DND-41 (cell line): ENCODE measurements around the gene CHAC1.

Experiments used
- ATAC-seq: fragments of 200-7000 bp; cut with Tn5 transposase; 3 replicates; pipeline ENCODE4 v1.9.1; 2021; ENCODE audit warnings: low read depth; ENCODE audit not compliant: insufficient read depth
- DNase-seq: peaks from one replicate; pipeline ENCODE4 v3.0.0-alpha.2; 2020
- H2AFZ ChIP-seq: 2 replicates; pipeline ENCODE4 v1.6.0; 2012; ENCODE audit warnings: low read depth, low read length
- H3K27ac ChIP-seq: 2 replicates; pipeline ENCODE4 v1.5.1; 2012; ENCODE audit warnings: low read length, inconsistent platforms
- H3K27me3 ChIP-seq: fragments of 200-600 bp; sonication (generic); 2 replicates; pipeline ENCODE4 v1.6.0; 2012; ENCODE audit warnings: low read length, mild to moderate bottlenecking, inconsistent platforms; ENCODE audit not compliant: insufficient read depth, poor library complexity
- H3K36me3 ChIP-seq: 2 replicates; pipeline ENCODE4 v1.5.1; 2012; ENCODE audit warnings: low read length, inconsistent platforms; ENCODE audit not compliant: insufficient read depth
- H3K4me1 ChIP-seq: 2 replicates; pipeline ENCODE4 v1.5.1; 2012; ENCODE audit warnings: mild to moderate bottlenecking, low read length; ENCODE audit not compliant: insufficient read depth
- H3K4me2 ChIP-seq: 2 replicates; pipeline ENCODE4 v1.6.0; 2012; ENCODE audit warnings: mild to moderate bottlenecking, moderate library complexity, low read length, inconsistent platforms; ENCODE audit not compliant: insufficient read depth
- H3K4me3 ChIP-seq, 2 experiments: fragments of 200-600 bp in 1 of 2; shearing (Covaris generic) in 1 of 2; 2 replicates each; pipeline ENCODE4 v1.5.1; 2012 to 2016; ENCODE audit warnings: inconsistent platforms in 2 of 2, low read length in 2 of 2, mild to moderate bottlenecking in 2 of 2, low read depth in 1 of 2, moderate library complexity in 1 of 2
- H3K79me2 ChIP-seq: 2 replicates; pipeline ENCODE4 v1.6.0; 2012; ENCODE audit warnings: low read length, inconsistent platforms; ENCODE audit not compliant: insufficient read depth
- H3K9ac ChIP-seq: 2 replicates; pipeline ENCODE4 v1.6.0; 2012; ENCODE audit warnings: low read depth, mild to moderate bottlenecking, inconsistent platforms, low read length, moderate library complexity
- H3K9me3 ChIP-seq: 2 replicates; pipeline ENCODE4 v1.5.1; 2012; ENCODE audit warnings: low read length, moderate library complexity, mild to moderate bottlenecking, inconsistent platforms; ENCODE audit not compliant: insufficient read depth, severe bottlenecking
- H4K20me1 ChIP-seq: 2 replicates; pipeline ENCODE4 v1.6.0; 2012; ENCODE audit warnings: low read length; ENCODE audit not compliant: insufficient read depth
- EZH2 ChIP-seq: IDR thresholded peaks from 3 replicates; pipeline ENCODE4 v1.6.1; 2012; ENCODE audit warnings: borderline replicate concordance, low read depth, mild to moderate bottlenecking, moderate library complexity, low read length, inconsistent platforms; ENCODE audit not compliant: severe bottlenecking
- TF ChIP-seq, protein P1 (sequence below): IDR thresholded peaks from 2 replicates; pipeline ENCODE4 v1.5.1; 2012; ENCODE audit warnings: borderline replicate concordance, low read length, moderate library complexity, mild to moderate bottlenecking; ENCODE audit not compliant: poor library complexity, severe bottlenecking; ENCODE audit errors: extremely low read depth

The CHAC1 gene

DNA sequence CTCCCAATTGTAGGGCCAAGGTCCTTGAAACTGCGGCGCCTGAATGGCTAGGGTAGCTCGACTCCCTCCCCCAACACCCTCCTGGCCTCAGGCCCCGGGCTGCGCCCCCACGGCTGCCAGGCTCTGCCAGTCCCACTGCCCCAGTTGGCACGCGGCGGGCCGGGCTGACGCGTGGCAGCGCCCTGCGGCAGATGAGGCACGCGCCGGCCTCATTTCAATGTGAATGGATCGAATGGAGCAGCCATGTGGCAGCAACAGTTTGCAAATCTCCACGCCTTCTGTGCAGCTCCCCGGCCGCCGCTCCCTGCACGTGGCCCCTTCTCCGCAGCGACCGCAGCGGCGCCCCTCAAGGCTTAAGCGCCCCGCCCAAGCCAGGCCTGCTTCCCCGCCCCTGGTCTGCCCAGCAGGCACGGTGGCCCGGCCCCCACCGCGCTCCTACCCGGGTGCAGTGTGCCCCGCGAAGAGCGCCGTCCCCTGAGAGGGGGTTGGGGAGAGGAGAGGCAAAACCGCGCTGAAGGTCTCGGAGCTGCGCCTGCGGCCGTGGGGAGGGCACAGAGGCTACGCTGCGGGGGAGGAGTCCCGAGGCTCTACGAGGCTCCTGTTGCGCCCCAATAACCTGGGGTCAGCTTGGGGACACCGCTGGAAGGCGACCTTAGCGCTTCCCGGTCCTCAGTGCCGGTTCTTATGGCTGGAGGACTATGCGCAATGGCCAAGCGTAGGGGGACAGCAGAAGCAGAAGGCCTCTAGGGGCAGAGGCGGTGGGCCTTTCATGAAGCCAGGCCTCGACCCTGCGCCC lies 27.2 kb upstream of the CHAC1 start:
- H3K9me3 ChIP-seq, result no peaks in the 10 kb centered on the region
- H4K20me1 ChIP-seq, result peaks cover 42% of the 10 kb centered on the region
- peak; percentile 88 for TF ChIP-seq EZH2
- TF ChIP-seq, protein P1, sequence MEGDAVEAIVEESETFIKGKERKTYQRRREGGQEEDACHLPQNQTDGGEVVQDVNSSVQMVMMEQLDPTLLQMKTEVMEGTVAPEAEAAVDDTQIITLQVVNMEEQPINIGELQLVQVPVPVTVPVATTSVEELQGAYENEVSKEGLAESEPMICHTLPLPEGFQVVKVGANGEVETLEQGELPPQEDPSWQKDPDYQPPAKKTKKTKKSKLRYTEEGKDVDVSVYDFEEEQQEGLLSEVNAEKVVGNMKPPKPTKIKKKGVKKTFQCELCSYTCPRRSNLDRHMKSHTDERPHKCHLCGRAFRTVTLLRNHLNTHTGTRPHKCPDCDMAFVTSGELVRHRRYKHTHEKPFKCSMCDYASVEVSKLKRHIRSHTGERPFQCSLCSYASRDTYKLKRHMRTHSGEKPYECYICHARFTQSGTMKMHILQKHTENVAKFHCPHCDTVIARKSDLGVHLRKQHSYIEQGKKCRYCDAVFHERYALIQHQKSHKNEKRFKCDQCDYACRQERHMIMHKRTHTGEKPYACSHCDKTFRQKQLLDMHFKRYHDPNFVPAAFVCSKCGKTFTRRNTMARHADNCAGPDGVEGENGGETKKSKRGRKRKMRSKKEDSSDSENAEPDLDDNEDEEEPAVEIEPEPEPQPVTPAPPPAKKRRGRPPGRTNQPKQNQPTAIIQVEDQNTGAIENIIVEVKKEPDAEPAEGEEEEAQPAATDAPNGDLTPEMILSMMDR, result no peak
- ATAC-seq, result peak; percentile 49
- no peaks in the 10 kb centered on the region for H3K36me3 ChIP-seq
- H3K9ac ChIP-seq, result no peak overlapping the region
- H2AFZ ChIP-seq, result no peak overlapping the region
- H3K4me2 ChIP-seq, result peak overlapping the region; percentile 62
- H3K27me3 ChIP-seq, result peaks cover 64% of the 10 kb centered on the region
- peaks cover 42% of the 10 kb centered on the region for H3K4me1 ChIP-seq
- no peaks in the 10 kb centered on the region for H3K79me2 ChIP-seq
- DNase-seq, result peak; percentile 63
- no peak overlapping the region for H3K27ac ChIP-seq
- H3K4me3 ChIP-seq, result peak overlapping the region in 1 of 2 experiments; percentile 32; a peak in 2 of 4 replicates

DNA sequence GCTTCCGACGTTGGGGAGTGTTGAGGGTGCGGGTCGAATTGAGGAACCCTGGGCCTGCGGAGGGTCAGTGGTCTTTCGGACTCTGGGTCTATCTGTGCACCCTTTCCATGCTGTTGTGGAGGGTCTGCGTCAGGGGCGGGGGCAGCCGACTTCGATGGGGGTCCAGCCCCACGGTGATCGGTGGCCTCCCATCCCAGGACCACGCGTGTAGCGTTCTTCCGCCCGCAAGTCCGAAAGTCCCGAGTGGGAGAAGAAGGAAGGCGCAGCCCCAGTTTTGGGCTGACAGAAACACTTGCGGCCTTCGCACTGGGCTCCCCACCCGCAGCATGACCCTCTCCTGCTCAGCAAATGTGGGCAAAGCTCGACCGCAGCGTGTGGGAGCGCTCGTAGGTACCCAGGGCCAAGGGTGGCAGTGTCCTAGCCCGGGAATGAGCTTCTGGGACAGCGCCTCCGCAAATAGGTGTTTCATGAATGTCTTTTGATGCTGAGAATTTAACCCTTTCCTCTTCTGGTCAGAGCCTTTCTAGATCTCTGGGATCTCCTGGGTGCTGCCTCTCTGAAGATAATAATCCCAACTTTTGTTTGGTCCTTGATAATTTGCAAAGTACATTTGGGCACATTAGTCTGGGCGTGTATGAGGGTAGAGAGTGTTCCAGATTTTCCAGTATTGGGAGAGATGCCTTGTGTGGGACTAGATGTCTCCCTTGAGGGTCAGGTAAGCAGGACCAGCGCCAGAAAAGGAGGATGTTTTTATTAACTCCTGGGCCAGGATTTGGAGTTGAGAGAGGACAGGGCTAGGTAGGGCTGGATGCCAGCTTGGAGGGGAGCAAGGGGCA lies 26.4 kb upstream of the CHAC1 start:
- peaks cover 42% of the 10 kb centered on the region for H3K4me1 ChIP-seq
- H4K20me1 ChIP-seq, result peaks cover 49% of the 10 kb centered on the region
- peak overlapping the region; percentile 62 for H3K4me2 ChIP-seq
- ATAC-seq (no peak), DNase-seq (no peak)
- H3K27me3 ChIP-seq, result peaks cover 71% of the 10 kb centered on the region
- no peak for TF ChIP-seq EZH2
- TF ChIP-seq, protein P1, result no peak
- peak overlapping the region in 1 of 2 experiments; percentile 41; a peak in 2 of 4 replicates for H3K4me3 ChIP-seq
- peak overlapping the region; percentile 6; the same call in 1 of the 2 replicates for H3K9ac ChIP-seq
- H3K27ac ChIP-seq, result no peak overlapping the region
- no peaks in the 10 kb centered on the region for H3K9me3 ChIP-seq
- H3K36me3 ChIP-seq, result no peaks in the 10 kb centered on the region
- H2AFZ ChIP-seq, result no peak overlapping the region
- H3K79me2 ChIP-seq, result no peaks in the 10 kb centered on the region

DNA sequence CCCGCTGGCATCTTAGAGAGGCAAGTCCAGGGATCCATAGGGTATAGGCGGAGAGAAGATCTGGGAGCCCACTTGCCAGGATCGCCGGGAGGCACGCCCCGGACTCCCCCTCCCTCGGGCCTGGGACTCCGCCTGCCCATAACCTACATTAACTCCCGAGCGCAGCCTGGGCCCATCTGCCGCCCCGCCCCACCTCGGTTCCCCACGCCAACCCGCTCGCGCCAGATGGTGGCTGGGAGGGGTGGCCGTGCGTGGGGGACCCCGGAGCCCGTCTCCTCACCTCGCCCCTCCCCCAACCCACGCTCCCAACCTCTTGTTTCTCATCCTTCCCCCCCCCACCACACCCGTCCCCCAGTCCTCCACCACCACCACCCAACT lies 25.8 kb upstream of the CHAC1 start:
- H3K9me3 ChIP-seq, result no peaks in the 10 kb centered on the region
- H3K9ac ChIP-seq, result peak overlapping the region; percentile 6; the same call in 1 of the 2 replicates
- ATAC-seq, result peak; percentile 28
- no peaks in the 10 kb centered on the region for H3K79me2 ChIP-seq
- no peak for DNase-seq
- TF ChIP-seq, protein P1, result no peak
- TF ChIP-seq EZH2, result no peak
- peaks cover 48% of the 10 kb centered on the region for H3K4me1 ChIP-seq
- H4K20me1 ChIP-seq, result peaks cover 55% of the 10 kb centered on the region
- H3K36me3 ChIP-seq, result no peaks in the 10 kb centered on the region
- no peak overlapping the region for H2AFZ ChIP-seq
- peaks cover 77% of the 10 kb centered on the region for H3K27me3 ChIP-seq
- peak overlapping the region; percentile 62 for H3K4me2 ChIP-seq
- no peak overlapping the region for H3K27ac ChIP-seq
- peak overlapping the region in 1 of 2 experiments; percentile 41; a peak in 2 of 4 replicates for H3K4me3 ChIP-seq
